HG02642 (cell line): ENCODE measurements around the gene CARD14.

Source experiments
- ATAC-seq: cut with Tn5 transposase; IDR thresholded peaks from one replicate; pipeline ENCODE4 v1.9.1; 2021; ENCODE audit warnings: mild to moderate bottlenecking; ENCODE audit not compliant: unreplicated experiment, poor library complexity

The CARD14 gene

DNA sequence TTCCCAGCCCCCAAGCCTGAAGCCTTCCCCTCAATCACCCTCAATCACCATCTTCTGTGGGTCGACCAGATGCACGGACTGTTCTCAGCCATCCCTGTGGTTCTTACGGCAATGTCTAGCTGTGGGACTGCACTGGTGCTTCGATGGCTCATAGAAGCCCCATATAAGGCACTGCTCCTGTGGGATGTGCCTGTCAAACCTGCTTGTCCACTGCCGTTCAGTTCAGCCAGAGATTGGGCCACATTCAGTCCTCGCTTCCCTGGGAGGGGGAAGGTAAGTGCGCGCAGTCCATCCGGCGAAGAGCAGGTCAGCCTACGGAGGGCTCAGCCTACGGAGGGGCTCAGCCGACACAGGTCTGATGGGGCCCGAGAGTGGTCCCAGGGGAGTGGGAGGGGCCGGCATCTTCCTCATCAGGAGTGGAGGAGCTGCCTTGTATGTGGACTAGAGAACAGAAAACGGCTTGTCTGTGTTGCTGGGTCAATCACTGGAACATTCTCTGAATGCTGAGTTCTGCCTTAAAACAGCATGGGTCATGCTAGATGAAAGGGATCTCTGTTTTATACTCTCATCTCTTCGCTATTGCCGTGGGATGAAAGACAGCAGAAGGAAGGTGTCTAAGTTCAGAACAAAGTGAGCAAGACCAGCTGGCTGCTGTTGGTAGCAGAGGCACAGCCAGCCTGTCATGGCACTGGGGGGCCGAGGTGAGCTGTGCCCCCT lies at the start of gene CARD14:
CARD14 (plus strand) TSS at position 247 of the 717 bp plus-strand sequence. CDS start 11,409 bp downstream, outside the sequence.
- no peak for ATAC-seq

DNA sequence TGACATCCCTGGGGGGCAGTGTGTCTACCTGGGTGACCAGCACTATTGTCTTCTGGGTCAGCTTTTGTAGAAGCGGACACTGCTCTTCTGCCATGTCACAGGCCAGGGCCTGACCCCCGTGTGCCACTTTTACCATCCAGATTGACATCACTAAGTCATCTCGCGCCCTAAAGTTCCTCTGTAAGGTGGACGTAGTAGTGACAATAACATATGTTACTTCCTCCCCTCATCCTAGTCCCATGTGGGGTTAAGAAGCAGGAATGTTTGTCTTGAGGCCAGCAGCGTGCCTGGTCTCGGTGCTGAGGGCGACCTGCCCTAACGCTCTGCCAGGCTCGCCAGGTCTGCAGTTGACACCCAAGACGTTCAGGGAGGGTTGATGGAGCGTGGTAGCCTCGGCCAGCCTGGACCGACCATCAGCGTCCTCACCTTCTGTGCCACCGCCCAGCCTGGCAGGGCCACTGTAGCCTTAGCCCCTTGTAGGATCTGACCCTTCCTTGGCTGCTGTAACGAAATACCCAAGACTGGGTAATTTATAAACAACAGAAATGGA lies 47.7 kb upstream of the CARD14 start:
- ATAC-seq, result no peak

DNA sequence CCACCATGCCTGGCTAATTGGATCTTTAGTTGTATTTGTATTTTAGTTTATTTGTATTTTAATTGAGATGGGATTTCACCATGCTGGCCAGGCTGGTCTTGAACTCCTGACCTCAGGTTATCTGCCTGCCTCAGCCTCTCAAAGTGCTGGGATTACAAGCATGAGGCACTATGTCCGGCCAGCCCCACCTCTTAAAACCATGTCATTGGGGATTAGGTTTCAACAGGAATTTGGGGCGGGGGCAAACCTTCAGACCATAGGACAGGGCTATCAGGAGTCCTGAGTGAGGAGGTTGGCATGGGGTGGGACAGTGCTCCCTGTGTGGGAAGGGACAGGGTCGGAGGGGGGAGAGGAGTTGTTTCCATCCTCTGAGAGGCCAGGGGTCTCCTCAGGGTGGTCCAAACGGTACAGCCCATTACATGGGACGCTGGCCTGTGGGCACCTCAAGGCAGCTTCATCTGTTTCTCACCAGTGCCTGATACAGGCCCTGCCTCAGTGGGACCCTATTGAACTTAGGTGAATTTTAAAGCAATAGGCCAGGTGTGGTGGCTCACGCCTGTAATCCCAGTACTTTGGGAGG lies 46.8 kb upstream of the CARD14 start:
- ATAC-seq, result no peak

DNA sequence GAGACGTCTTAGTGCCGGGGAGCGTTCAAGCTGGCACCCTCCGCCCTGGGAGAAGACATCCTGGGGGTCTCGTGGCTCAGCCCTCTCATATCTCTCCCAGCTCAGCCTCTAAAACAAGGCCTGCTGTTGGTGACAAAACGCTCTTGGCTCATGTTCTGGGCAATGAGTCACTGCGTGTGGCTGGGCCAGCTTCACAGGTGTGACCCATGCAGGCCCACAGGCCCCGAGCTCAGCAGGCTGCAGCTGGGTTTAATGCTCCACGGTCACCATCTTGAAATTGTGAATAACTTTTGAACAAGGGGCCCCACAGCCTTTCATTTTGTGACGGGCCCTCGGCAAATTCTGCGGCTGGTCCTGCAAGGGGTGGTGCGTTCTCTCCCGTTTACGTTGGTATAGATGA lies 46.0 kb upstream of the CARD14 start:
- no peak for ATAC-seq

DNA sequence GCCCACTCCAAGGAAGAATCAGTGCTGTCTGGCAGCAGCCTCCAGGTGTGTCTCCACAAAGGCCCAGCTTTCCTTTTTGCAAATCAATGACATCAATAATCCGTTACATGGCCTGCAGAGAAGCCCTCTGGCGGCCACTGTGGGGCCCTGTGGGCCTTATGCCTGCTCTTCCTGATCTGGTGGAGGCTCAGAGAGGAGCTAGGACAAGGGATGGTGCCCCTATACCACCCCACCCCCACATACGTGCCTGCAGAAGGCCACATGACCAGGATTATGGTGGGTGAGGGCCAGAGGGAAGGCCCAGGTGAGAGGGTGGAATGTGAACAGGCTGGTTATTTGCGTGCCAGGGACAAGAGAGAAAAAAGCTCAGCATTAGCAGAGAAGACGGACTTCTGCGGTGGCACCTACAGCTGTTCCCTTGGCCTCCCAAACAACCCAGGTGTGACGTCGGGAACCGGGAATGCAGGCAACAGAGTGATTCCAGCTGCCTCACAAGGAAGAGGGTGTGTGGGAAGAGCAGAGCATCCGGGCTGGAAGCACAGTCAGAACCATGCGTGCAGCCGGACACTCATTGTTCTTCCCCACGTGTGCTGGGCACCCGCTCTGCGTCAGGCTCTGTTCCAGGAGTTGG lies 45.4 kb upstream of the CARD14 start:
- ATAC-seq, result no peak

DNA sequence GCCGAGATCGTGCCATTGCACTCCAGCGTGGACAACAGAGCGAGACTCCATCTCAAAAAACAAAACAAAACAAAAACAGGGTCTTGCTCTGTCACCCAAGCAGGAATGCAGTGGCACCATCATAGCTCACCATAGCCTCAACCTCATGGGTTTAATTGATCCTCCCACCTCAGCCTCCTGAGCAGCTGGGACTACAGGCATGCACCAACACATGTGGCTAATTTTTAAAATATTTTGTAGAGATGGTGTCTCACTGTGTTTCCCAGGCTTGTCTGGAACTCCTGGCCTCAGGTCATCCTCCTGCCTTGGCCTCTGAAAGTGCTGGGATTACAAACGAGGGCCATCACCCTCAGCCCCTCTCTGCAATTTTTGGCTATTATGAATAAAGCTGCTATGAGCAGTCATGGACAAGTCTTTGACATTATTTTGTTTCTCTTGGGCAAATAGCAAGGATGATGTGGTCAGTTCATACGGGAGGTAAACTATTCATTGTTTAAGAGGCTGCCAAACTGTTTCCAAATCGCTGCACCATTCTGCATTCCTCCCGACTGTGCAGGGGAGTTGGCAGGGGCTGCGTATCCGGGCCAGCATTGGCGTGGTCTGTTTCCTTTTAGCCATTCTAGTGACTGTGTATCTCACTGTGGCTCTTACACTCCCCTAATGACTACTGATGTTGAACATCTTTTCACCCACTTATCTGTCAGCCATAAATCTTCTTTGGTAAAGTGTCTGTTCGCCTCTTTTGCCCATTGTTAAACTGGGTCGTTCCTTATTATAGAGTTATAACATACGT lies 44.0 kb upstream of the CARD14 start:
- ATAC-seq, result no peak

DNA sequence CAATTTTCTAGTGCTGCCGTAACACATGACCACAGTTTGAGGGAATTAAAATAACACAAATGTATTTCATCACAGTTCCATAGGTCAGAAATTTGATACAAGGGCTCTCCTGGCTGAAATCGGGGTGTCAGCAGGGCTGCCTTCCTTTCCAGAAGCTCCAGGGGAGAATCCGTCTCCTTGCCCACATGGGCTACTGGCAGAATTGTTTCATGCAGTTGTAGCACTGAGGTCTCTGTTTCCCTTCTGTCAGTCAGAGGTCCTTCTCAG lies 43.4 kb upstream of the CARD14 start:
- no peak for ATAC-seq

DNA sequence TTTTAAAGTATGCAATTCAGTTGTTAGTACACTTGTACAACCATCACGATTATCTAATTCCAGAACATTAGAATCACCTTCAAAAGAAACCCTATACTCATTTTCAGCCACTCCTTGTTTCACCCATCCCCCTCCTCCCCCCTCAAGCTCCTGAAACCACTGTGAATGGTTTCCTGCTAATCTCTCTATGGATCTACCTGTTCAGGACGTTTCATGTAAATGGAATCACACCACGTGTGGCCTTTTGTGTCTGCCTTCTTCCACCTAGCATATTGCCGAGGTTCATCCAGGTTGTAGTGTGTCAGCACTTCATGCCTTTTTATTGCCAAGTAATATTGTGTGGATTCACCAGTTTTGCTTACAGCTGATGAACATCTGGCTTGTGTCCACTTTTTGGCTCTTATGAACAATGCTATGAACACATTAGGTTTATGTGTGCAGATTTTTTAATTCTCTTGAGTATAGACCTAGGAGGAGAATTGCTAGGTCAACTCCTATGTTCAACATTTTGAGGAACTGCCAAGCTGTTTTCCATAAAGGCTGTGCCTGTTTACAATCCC lies 40.7 kb upstream of the CARD14 start:
- ATAC-seq, result no peak

DNA sequence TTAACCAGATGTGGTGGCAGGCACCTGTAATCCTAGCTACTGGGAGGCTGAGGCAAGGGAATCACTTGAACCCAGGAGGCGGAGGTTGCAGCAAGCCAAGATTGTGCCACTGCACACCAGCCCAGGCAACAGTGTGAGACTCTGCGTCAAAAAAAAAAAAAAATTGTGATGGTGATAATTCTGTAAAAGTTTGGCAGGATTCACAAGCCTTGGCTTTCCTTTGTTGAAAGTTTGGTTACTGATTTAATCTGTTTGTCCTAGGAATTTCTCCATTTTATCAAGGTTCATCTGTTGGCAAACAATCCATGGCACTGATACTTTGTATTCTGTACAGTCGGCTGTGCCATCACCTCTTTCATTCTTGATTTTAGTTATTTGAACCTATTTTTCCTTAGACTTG lies 38.8 kb upstream of the CARD14 start:
- no peak for ATAC-seq

DNA sequence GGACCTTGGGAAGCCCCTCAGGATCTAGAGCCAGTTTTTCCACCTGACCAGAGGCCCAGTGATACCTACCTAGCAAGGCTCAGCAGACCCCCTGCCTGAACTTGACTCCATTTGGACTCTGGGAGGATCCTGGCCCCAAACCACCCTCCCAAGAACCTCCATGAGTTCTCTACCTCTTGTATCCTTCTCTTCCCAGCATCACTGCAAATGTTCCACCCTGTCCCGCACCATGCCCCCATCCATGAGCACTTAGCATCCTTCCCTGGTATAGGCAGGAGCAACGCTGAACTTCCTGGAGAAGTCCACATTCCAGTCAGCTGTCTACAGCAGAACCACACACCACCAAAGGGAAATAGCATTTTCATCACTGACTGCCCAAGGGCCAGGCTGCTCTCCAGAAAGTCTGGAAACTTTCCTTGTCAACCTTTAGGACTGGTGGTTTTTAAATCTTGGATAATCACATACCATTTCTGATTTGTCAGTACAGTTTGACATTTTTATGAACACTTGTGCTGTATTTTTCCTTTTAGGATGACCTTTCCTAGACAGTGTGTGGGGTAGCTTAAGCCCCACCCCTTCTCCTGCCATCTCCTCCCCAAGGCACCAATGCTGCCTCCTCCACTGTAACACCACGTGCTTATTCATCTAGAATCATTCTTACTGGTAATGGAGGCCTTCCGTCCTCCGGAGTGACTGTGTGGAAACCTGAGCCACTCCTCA lies 36.8 kb upstream of the CARD14 start:
- ATAC-seq, result no peak

DNA sequence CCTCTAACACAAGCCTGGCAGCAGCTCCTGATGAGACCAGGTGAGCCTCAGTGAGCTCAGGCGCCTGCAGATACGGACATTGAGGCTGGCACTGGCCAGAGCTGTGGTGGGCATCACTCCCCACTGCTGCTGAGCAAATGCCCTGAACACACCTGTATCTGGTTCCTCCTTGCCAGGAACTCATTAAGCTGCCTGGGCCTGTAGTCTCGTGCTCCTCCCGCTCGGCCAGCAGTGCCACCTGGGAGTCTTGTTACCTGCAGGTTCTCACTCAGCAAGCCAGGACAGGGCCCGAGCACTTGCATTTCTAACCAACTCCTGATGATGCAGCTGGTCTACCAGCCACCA lies 36.2 kb upstream of the CARD14 start:
- ATAC-seq, result no peak

DNA sequence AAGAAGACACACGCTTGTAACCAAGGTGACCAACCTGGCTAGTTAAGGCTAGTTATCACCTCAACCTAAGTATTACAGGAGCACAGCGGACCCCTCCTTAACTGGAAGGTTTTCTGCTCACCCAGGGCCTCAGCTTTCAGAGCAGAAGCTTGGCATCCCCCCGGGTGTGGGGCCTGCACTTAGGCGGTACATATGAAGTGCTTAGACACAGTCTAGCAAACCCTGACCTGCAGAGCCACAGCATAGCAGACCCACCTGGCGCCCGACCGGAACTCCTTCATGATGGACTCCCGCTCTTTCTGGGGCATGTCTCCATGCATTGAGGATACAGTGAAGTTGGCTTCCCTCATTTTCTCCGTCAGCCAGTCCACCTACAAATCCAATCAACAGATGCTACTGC lies 32.7 kb upstream of the CARD14 start:
- no peak for ATAC-seq

DNA sequence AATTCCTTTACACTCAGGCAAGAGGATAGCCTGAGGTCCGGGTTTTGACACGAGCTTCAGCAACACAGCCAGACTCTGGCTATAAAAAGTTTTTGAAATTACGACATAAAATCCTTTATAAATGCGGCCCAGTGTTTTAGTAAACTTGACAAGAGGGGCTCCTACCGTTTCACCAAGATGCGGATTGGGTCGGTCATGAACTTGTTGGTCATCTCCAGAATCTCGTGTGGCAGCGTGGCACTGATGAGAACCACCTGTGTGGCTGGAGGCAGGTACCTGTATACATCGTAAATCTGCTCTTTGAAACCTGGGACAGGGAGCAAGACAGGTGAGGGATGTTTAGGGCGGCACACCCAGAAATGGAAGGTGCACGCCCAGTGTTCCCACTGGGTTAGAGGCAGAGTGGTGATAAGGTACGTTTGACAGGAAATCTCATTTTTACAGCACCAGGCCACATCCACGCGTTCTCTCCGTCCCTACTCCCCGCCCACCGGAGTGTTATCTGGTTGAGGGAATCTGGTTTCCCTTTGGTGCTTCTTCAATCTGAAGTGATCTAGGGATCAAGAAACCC lies 30.9 kb upstream of the CARD14 start:
- no peak for ATAC-seq

DNA sequence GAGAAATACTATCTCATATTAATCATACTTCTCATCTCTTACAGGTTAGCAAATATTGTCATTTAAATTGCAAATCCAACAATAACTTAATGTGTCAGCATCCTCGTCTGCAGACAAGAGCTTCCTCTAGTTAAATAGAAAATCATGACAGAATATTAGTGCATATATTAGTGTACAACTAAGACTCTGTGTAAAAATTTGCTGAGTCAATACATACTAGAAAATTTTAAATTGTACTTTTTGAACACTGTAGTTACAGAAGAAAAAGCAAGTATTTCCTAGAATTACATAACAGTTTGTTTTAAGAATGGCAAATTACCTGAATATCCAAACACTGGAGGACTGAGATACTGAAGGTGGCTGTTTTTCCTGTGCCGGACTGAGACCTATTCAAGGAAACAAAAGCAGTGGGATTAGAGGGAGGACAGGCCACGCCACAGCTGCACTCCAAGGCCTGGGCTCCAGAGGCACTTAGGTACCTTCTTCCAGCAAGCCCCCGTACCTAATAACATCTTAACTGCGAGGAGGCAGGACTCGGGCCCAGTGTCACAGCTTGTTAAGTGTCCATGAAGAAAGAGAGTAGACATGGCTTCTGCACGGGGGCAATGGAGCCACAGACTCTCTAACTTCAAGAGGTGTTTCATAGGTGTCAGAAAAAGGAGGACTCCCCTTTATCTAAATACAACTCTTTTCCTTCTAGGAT lies 28.2 kb upstream of the CARD14 start:
- no peak for ATAC-seq

DNA sequence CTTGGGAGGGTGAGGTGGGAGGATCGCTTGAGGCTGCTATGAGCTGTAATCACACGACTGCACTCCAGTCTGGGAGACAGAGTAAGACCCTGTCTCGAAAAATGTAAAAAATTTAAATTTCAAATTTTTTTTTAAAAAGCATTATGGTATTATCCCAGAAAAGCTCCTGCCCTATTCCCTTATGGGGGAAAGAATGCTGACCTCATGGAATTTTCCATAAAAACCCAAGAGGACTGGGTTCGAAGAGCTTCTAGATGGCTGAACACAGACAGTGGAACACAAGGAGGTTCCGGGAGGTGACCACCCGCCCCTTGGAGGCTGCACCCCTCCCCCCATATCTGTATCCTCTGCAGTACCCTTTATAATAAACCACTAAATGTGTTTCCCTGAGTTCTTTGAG lies 26.9 kb upstream of the CARD14 start:
- ATAC-seq, result no peak

DNA sequence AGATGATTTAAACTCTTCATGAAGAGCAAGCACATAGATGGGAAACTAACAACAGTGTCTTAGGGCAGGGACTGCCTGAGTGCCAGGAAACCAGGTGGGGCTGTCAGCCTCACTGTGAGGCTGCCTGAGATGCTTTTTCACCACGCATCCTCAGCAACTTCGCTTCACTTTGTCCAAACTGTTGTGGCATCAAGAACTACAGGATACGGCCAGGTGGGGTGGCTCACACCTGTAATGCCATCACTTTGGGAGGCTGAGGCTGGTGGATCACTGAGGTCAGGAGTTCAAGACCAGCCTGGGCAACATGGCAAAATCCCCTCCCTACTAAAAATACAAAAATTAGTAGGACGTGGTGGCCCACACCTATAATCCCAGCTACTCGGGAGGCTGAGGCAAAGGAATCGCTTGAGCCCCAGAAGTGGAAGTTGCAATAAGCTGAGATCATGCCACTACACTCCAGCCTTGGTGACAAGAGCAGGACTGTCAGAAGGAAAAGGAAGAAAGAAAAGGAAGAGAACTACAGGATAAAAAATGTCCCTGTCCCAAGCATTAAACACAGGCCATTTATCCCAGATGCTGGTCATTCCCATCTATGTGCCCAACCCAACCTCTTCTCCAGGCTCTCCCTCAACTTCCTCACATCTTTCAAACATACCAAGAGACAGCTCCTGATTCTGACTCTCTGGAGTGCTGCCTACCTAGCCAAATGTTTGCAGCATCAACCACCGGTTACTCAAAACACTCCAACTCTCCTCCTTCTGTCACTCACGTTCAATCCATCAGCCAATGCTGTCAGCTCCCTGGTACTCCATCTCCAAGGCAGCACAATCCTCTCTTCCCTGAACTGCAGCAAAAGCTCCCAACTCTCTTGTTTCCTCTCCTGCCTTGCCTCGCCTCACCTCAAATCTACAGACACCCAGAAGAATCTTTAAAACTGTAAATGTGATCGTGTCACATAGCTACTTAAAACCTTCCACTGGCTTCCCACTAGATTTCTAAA lies 24.5 kb upstream of the CARD14 start:
- no peak for ATAC-seq

DNA sequence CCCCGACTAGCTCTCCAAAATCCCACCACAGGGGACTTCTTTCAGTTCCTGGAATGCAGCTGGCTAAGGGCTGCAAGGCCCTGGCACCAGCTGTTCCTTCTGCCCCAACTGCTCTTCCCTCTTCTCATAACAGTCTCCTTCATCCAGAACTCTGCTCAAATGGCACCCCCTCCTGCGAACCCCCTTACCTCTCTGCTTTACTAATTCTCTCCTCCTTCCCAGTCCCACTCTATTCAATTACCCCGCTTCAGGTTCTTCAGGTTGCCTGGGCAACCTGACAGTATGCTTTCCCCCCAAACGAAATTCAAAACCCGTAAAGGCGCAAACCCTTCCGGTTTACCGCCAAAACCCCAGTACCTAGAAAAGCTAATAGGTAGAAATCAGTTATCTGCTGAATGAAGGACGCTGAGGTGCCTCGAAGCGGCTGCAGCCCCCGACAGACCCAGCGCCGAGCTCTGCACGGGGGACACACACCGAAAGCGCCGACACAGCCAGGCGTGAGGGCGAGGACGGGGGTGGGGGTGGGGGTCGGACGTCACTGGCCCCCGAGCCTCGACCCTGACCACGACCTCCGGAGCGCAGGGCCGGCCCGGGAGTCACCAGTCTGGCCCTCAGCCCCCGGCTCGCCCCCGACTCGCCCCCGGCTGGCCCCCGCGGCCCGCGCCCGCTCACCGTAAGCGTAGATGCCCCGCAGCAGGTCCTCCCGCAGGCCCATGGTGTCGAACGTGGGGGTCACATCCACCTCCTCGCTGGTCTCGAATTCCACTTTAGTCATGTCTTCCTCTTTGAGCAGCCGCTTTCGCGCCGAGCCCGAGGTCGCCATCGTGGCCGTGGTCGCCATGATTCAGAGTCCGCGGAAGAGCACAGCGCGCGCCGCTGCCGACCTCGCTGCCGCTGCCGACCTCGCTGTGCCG lies 23.5 kb upstream of the CARD14 start:
- ATAC-seq, result peak; percentile 34
